GOT3 (cell line): ENCODE measurements around the gene OR5K2.

Experiments
- DNase-seq: peaks from one replicate; lab custom pipeline; 2025; ENCODE audit warnings: mixed read lengths; lab: John Stamatoyannopoulos, UW

Gene OR5K2

GRCh38 chr3:98497381-98497780, at the start of gene OR5K2:
TSS of gene OR5K2 (plus strand) at chr3:98497681. CDS start at chr3:98497681, 0 bp downstream.
- no peak for DNase-seq

- DNase-seq: no peak
Observed at GRCh38 chr3:98449606-98450193, 47.8 kb upstream of the OR5K2 start.

DNA sequence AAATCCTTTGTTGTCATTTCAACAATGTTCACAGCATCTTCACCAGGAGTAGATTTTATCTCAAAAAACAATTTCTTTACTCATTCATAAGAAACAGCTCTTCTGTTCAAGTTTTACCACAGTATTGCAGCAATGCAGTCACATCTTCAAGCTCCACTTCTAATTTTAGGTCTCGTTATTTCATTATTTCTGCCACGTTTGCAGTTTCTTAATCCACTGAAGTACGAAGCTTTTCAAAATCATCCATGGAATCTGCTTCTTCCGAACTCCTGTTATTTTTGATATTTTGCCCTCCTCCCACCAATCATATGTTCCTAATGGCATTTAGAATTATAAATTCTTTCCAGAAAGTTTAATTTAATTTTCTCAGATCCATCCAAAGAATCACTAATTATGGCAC, 47.1 kb upstream of the OR5K2 start:
- DNase-seq: no peak

GRCh38 chr3:98453827-98454226, 43.7 kb upstream of the OR5K2 start:
- no peak for DNase-seq

DNA sequence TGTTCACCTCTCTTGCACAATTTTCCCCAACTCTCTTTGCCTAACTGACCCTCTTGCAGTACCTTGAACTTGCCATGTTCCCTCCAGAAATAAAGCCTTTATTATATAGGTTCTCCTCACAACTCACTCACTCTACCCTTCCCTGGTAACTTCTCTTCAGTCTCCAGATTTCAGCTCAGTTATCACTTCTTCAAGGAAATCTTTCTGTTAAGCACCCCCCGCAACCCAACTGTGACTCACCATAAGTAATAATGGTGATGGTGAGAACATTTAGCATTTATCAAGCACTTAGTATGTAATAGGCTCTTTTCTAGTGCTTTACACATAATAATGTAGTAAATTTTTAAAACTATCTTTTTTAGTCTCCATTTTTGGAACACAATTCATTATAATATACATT, 42.6 kb upstream of the OR5K2 start:
- DNase-seq: no peak

- no peak for DNase-seq
Observed at GRCh38 chr3:98457543-98457942, 39.9 kb upstream of the OR5K2 start.

- DNase-seq: no peak
Observed at GRCh38 chr3:98460220-98460619, 37.3 kb upstream of the OR5K2 start.

GRCh38 chr3:98462901-98463300, 34.6 kb upstream of the OR5K2 start, which contains the start of gene OR5K1:
TSS of gene OR5K1 (plus strand) at chr3:98463201. CDS start at chr3:98469577, 6,376 bp downstream.
- no peak for DNase-seq

DNA sequence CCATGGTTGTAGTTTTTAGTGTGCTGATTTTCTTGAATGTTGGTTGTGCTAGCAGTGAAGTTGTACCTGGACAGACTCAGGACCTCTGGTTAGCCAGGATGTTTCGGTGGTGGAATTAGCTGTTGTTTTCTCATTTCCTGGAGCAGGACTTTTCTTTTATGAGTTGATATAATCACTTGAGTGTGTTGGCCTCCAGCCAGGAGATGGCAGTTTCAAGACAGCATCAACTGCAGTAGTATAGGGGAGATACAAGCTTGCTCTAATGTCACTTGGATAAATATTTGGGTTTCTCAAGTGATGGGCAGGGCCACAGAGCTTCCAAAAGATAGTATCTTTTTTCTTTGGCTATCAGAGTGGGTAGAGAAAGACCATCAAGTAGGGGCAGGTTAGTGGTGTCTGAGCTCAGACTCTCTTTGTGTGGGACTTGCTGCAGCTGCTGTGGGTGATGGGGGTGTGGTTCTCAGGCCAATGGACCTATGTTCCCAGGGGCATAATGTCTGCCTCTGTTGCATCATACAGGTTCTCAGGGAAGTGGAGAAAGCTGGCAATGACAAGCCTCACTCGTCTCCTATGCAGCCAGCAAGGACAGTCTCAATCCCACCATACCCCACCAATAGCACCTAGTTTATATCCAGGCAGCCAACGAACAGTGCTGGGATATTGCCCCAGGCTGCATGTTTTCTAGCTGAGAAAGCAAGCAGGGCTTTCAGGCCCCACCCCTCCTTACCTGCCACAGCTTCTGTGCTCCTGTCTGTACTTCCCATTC, 14.6 kb upstream of the OR5K2 start:
- no peak for DNase-seq

- no peak for DNase-seq
Observed at GRCh38 chr3:98483626-98484025, 13.9 kb upstream of the OR5K2 start.

DNA sequence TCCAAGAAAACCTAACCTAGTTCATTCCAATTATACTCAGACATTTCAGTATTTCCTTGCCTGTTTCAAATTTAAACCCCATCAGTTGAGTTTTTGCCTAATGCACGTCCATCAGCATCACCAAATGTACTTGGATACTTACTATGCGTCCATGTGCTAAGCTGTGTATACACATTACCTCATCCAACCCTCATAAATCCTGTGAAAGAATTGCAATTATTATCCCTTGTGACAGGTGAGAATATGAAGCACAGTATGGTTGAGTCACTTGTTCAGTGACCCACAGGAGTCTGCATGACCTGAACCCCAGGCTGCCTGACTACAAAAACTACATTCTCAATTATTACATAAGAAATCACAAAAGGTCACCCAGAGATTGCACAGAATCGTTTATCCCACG, 2.5 kb downstream of the OR5K2 start:
- no peak for DNase-seq

DNA sequence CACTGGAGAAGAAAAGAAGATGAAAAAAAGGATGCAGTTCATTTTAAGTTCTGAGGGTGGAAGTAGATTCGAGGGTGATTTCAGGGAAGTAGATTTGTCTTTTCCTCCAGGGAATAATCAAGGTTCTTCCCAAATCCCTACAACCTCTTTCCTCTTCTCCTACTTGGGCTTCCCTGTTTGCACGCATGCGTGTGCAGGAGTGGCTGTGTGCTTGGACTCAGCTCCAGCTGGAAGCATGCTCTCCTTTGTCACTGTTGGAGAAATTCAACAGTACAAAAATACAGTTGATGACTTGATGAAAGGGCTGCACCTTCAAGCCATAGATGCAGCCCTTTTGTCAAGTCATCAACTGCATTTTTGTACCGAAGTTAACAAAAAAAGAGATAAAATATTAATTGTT, 3.8 kb downstream of the OR5K2 start:
- DNase-seq: no peak

- no peak for DNase-seq
Observed at GRCh38 chr3:98501863-98502576, 4.5 kb downstream of the OR5K2 start.

- no peak for DNase-seq
Observed at GRCh38 chr3:98504539-98504938, 7.1 kb downstream of the OR5K2 start.

DNA sequence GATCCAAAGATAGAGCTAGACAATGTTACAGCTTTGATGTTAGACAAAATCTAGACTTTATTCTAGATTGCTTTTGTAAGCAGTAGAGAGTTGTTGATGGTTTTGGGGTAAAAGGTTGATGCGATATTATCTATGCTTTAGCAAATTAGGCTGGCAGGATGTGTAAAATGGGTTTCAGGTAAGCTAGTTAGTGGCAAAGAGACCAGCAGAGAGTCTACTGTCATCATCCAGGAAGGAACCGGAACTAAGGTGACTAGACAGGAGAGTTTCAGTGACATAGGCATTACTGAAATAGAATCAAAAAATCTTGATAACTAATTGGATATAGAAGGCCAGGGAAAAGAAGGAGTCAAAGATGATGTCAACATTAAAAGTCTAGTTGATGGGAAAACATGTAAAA, 11.1 kb downstream of the OR5K2 start:
- DNase-seq: no peak

DNA sequence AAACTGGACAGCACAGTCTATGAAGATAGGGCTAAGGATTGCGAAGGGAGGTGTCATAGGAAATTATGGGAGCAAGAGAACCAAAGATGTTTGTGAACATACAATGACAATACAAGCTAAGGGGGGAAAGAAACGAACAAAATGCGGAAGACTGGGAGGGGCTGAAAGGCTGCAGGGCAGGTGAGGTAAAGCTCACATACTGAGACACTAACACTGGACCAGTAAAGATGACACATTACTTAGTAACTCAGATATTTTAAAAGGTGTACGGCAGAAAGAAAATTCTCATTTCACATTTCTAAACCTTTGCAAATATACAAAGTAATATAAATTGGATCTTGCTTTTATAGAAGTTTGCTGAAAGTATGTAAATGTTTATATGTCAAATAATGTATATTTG, 15.1 kb downstream of the OR5K2 start:
- no peak for DNase-seq

- no peak for DNase-seq
Observed at GRCh38 chr3:98513091-98513511, 15.6 kb downstream of the OR5K2 start.

DNA sequence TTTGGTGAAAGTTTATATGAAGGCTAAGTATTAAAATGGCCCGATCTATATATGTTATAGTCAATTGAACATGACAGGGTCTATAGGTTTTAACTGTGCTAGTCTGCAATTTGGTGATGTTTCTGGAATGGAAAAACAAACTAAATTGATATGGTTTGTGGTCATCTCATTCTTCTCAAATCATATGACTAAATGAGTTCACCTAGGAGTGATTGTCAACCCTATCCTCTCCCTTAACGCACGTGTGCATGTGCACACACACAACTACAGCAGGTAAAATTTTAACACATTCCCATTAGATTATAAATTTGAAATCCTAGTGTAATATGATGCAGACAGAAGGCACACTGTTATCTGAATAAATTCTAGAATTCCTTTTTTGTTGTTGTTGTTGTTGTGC, 16.3 kb downstream of the OR5K2 start:
- DNase-seq: no peak

GRCh38 chr3:98514948-98515347, 17.5 kb downstream of the OR5K2 start:
- no peak for DNase-seq

DNA sequence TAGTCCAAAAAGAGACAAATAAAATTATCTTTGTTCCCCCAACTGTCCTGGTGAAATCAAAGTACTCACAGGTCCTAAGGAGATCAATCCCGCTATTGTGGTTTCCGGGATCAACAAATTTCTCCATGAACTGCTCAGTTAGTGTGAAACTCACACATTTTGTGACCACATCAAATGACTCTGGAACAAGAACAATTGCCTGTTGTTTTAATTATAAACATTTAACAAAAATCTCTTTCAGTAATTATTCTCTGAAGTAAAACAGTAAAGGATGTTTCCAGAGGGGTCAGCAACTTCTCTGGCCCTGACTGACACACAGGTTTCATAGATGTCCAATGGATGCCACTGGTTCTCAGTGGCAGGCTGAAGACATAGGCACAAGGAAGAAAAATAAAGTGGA, 21.3 kb downstream of the OR5K2 start:
- no peak for DNase-seq

- no peak for DNase-seq
Observed at GRCh38 chr3:98519351-98519750, 21.9 kb downstream of the OR5K2 start.

DNA sequence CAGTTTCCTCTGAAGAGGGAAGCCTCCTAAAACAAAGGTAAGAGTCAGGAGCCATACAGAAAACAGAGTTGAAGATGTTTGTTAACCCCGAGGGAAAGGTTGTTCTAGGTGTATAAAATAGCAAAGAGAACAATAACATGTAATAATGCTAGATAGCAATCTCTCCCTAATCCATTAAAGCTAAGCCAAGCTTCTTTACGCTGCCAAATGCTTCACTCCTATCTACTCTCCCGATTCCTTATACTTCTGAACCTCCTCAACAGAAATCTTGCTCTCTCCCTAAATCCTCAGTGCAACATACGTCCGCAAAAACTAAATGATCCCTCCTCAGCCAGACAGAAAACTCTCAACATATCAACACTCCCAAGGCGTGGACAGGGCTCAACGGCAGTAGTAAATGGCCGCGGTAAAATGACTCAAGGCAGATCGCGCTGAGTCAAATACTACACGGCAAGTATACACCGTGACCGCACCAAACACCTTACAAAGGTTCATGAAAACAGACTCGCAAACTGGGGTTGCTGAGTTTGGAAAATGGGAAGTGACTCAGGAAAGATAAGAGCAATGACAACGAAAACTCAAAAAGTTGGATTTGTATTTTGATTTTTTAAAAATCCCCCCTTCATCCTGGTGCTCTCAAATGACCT, 24.5 kb downstream of the OR5K2 start:
- DNase-seq: no peak
